HCT116 (cell line): Measurements from ENCODE around the gene RFLNA. TPM values are rescaled to one million over a fixed set of nuclear protein-coding genes. Genes with fewer than 3 reads are reported as not detected.

ENCODE experiments used
- ATAC-seq: fragments of 200-7000 bp; cut with Tn5 transposase; 2 replicates; pipeline ENCODE4 v1.9.1; 2020; ENCODE audit warnings: mild to moderate bottlenecking, moderate library complexity
- BruUV-seq: library from RNA; stranded (reverse); fragments of 400-500 nt; replicated peaks from 2 replicates; lab custom pipeline; 2021; lab: Mats Ljungman, UMichigan
- CTCF ChIA-PET: fragments of 300-600 bp; sonication (Branson Sonifier 250); formaldehyde crosslinking; loops from one replicate; lab custom pipeline; 2021; ENCODE audit warnings: antibody characterized with exemption; lab: Charles Lee
- POLR2A ChIA-PET: fragments of 300-600, 350-600 bp; sonication (Branson Sonifier 250); formaldehyde crosslinking; loops from one replicate; lab custom pipeline; 2021; ENCODE audit warnings: antibody characterized with exemption; lab: Charles Lee
- RAD21 ChIA-PET, 2 experiments: fragments of 300-600 bp; sonication (Branson Sonifier 250); formaldehyde crosslinking; loops; one replicate each; lab custom pipeline; 2023; ENCODE audit warnings: low total read pairs in 2 of 2; ENCODE audit not compliant: uncharacterized antibody in 2 of 2, unreplicated experiment in 2 of 2, low non-redundant PET in 1 of 2; lab: Charles Lee
- DNase-seq: peaks from one replicate; pipeline ENCODE4 v3.0.0-alpha.2; 2010; ENCODE audit warnings: low read depth, low spot score
- H2AFZ ChIP-seq: fragments of 200-600 bp; shearing (Covaris generic), sonication (generic); 2 replicates; pipeline ENCODE4 v1.6.1; 2017; ENCODE audit warnings: low read depth, mixed run types, mixed read lengths, antibody characterized with exemption, low read length; ENCODE audit not compliant: poor library complexity, severe bottlenecking
- H3K27ac ChIP-seq: 2 replicates; pipeline ENCODE4 v1.5.1; 2012; ENCODE audit warnings: low read depth, low read length
- H3K27me3 ChIP-seq: fragments of 200-600 bp; sonication (generic); 2 replicates; pipeline ENCODE4 v1.6.1; 2016; ENCODE audit warnings: mixed run types, low read length, mixed read lengths; ENCODE audit not compliant: insufficient read depth
- H3K36me3 ChIP-seq, 2 experiments: fragments of 200-500 bp in 1 of 2; fragments of 200-600 bp in 1 of 2; sonication (Bioruptor generic) in 1 of 2; sonication (generic) in 1 of 2; 2 replicates each; pipeline versions ENCODE4 v1.5.1 to v1.6.1; 2014 to 2016; ENCODE audit warnings: low read length in 2 of 2, inconsistent platforms in 1 of 2, mixed read lengths in 1 of 2, mixed run types in 1 of 2; ENCODE audit not compliant: insufficient read depth in 2 of 2, control insufficient read depth in 1 of 2
- H3K4me1 ChIP-seq, 2 experiments: fragments of 200-600 bp in 1 of 2; sonication (generic) in 1 of 2; 2 replicates each; pipeline versions ENCODE4 v1.5.1 to v1.6.1; 2012 to 2017; ENCODE audit warnings: low read length in 2 of 2, inconsistent platforms in 1 of 2, mild to moderate bottlenecking in 1 of 2, mixed read lengths in 1 of 2, mixed run types in 1 of 2, moderate library complexity in 1 of 2; ENCODE audit not compliant: insufficient read depth in 2 of 2, control insufficient read depth in 1 of 2
- H3K4me2 ChIP-seq: fragments of 200-600 bp; sonication (generic); 2 replicates; pipeline ENCODE4 v1.6.1; 2017; ENCODE audit warnings: mixed run types, low read length, mixed read lengths
- H3K4me3 ChIP-seq, 2 experiments: fragments of 200-600 bp in 1 of 2; sonication (generic) in 1 of 2; replicated peaks in 1 of 2; 2 replicates each; pipeline ENCODE4 v1.5.1; 2011 to 2016; ENCODE audit warnings: low read length in 2 of 2, control low read depth in 1 of 2, low read depth in 1 of 2, mild to moderate bottlenecking in 1 of 2, mixed read lengths in 1 of 2, mixed run types in 1 of 2
- H3K79me2 ChIP-seq: fragments of 200-600 bp; sonication (generic); 2 replicates; pipeline ENCODE4 v1.6.1; 2017; ENCODE audit warnings: mild to moderate bottlenecking, mixed run types, low read length, moderate library complexity, mixed read lengths; ENCODE audit not compliant: insufficient read depth
- H3K9ac ChIP-seq: fragments of 200-600 bp; sonication (generic); 2 replicates; pipeline ENCODE4 v1.6.1; 2016; ENCODE audit warnings: low read length, mixed read lengths
- H3K9me2 ChIP-seq: fragments of 200-600 bp; sonication (generic), shearing (Covaris generic); 2 replicates; pipeline ENCODE4 v1.6.1; 2017; ENCODE audit warnings: mixed run types, mild to moderate bottlenecking, moderate library complexity; ENCODE audit not compliant: insufficient read depth
- H3K9me3 ChIP-seq, 2 experiments: fragments of 200-500 bp in 1 of 2; fragments of 200-600 bp in 1 of 2; sonication (Bioruptor generic) in 1 of 2; sonication (generic) in 1 of 2; 2 replicates each; pipeline ENCODE4 v1.6.1; 2014 to 2017; ENCODE audit warnings: low read length in 2 of 2, mixed read lengths in 2 of 2, inconsistent platforms in 1 of 2, low read depth in 1 of 2, mild to moderate bottlenecking in 1 of 2, mixed run types in 1 of 2, moderate library complexity in 1 of 2; ENCODE audit not compliant: control insufficient read depth in 1 of 2, insufficient read depth in 1 of 2
- H4K20me1 ChIP-seq: fragments of 200-600 bp; sonication (generic), shearing (Covaris generic); 2 replicates; pipeline ENCODE4 v1.6.1; 2017; ENCODE audit warnings: mixed run types, mild to moderate bottlenecking, moderate library complexity; ENCODE audit not compliant: insufficient read depth
- CEBPB ChIP-seq: IDR thresholded peaks from 2 replicates; pipeline ENCODE4 v1.6.1; 2012; ENCODE audit warnings: low read depth
- ELF1 ChIP-seq: IDR thresholded peaks from 2 replicates; pipeline ENCODE4 v1.6.1; 2012; ENCODE audit warnings: low read depth, borderline replicate concordance
- POLR2A ChIP-seq: IDR thresholded peaks from 2 replicates; pipeline ENCODE4 v1.7.0; 2011; ENCODE audit warnings: borderline replicate concordance; ENCODE audit not compliant: insufficient read depth, insufficient read length; ENCODE audit errors: extremely low read depth
- POLR2AphosphoS5 ChIP-seq: IDR thresholded peaks from 2 replicates; pipeline ENCODE4 v1.6.1; 2011; ENCODE audit warnings: mild to moderate bottlenecking, low read depth, low read length, moderate library complexity
- REST ChIP-seq: IDR thresholded peaks from 2 replicates; pipeline ENCODE4 v1.6.1; 2012; ENCODE audit warnings: low read depth
- SP1 ChIP-seq: IDR thresholded peaks from 2 replicates; pipeline ENCODE4 v1.6.1; 2012; ENCODE audit warnings: low read depth
- SRF ChIP-seq: IDR thresholded peaks from 2 replicates; pipeline ENCODE4 v1.6.1; 2012; ENCODE audit warnings: low read depth
- TCF7L2 ChIP-seq: IDR thresholded peaks from 2 replicates; pipeline ENCODE4 v1.7.0; 2011; ENCODE audit warnings: borderline replicate concordance, inconsistent platforms; ENCODE audit not compliant: insufficient read depth, insufficient read length; ENCODE audit errors: extremely low read depth
- ZFX ChIP-seq: fragments of 450-650 bp; IDR thresholded peaks from 2 replicates; pipeline ENCODE4 v1.6.1; 2017
- intact Hi-C: fragments of 100-400 bp; cut with micrococcal nuclease; formaldehyde crosslinking; loops from 2 replicates; pipeline ENCODE4 v1.10.0; 2022
- total RNA-seq: library from RNA; stranded (reverse); gene quantifications from one replicate; pipeline ENCODE4 v1.2.1, GENCODE V29; 2021; ENCODE audit not compliant: unreplicated experiment

Gene RFLNA
- total RNA-seq, 1 experiment from 2014 or later = not detected

GRCh38 chr12:124344022-124344421 is 49.1 kb downstream of the RFLNA start:
- ATAC-seq (no peak), DNase-seq (no peak)
- no peak overlapping the region for H2AFZ ChIP-seq
- no peaks in the 10 kb centered on the region for H3K9me3 ChIP-seq
- no peaks in the 10 kb centered on the region for H4K20me1 ChIP-seq
- no peak overlapping the region for H3K9ac ChIP-seq
- no peaks in the 10 kb centered on the region for H3K79me2 ChIP-seq
- ChIA-PET POLR2A (no interaction called here), CTCF (no interaction called here), RAD21 (no interaction called here)
- no peaks in the 10 kb centered on the region for H3K9me2 ChIP-seq
- no peak overlapping the region for H3K4me2 ChIP-seq
- H3K4me3 ChIP-seq = no peak overlapping the region
- H3K27me3 ChIP-seq = no peaks in the 10 kb centered on the region
- TF ChIP-seq ZFX (no peak), CEBPB (no peak), ELF1 (no peak), POLR2AphosphoS5 (no peak)
- no peaks in the 10 kb centered on the region for H3K4me1 ChIP-seq
- H3K36me3 ChIP-seq = peaks cover 5 to 16% of the 10 kb centered on the region in 2 experiments; a peak in 2 of 4 replicates
- no TSS peak for BruUV-seq
- intact Hi-C loops = no loop called here
- no peak overlapping the region for H3K27ac ChIP-seq

GRCh38 chr12:124344526-124344925 is 49.6 kb downstream of the RFLNA start:
- no peak for DNase-seq
- H3K36me3 ChIP-seq = peaks cover 5 to 16% of the 10 kb centered on the region in 2 experiments; a peak in 2 of 4 replicates
- CTCF ChIA-PET = no interaction called here
- intact Hi-C loops = no loop called here
- no peak overlapping the region for H3K4me3 ChIP-seq
- H3K79me2 ChIP-seq = no peaks in the 10 kb centered on the region
- no peak overlapping the region for H3K4me2 ChIP-seq
- no peaks in the 10 kb centered on the region for H3K9me2 ChIP-seq
- no peaks in the 10 kb centered on the region for H3K4me1 ChIP-seq
- no peaks in the 10 kb centered on the region for H4K20me1 ChIP-seq
- TF ChIP-seq POLR2A (no peak), SP1 (no peak), TCF7L2 (no peak), REST (no peak), ELF1 (no peak), SRF (no peak), POLR2AphosphoS5 (no peak)
- H3K27me3 ChIP-seq = no peaks in the 10 kb centered on the region
- RAD21 ChIA-PET = no interaction called here
- H3K9ac ChIP-seq = no peak overlapping the region
- ATAC-seq = no peak
- no peak overlapping the region for H3K27ac ChIP-seq
- BruUV-seq = no TSS peak
- POLR2A ChIA-PET = no interaction called here
- no peak overlapping the region for H2AFZ ChIP-seq
- H3K9me3 ChIP-seq = no peaks in the 10 kb centered on the region
